EH (cell line): Measurements from ENCODE around the gene BMP6.

Experiments used
- DNase-seq: peaks from one replicate; pipeline ENCODE4 v3.0.0-alpha.2; 2015; ENCODE audit warnings: low read depth

Gene BMP6

GRCh38 chr6:7905416-7905815, 179.5 kb downstream of the BMP6 start:
- no peak for DNase-seq

- no peak for DNase-seq
Observed at GRCh38 chr6:7906741-7907140, 180.8 kb downstream of the BMP6 start.

DNA sequence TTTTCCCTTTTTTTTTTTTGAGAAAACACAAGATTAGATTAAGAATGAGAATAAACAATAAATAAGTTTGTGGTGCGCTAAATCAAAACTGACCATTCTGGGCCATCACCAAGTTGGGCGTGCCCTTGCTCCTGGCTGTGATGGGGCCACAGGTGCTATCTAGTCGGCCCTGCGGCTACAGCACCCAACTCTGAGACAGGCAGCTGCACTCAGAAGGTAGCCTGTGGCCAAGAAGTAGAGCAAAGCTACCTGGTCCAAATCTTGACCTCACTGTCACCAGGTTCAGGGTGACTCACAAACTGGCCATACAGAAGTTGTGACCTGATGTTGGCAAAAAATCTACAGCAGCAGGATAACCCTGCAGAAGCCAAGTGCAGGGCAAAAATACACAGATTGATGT, 181.3 kb downstream of the BMP6 start:
- no peak for DNase-seq

DNA sequence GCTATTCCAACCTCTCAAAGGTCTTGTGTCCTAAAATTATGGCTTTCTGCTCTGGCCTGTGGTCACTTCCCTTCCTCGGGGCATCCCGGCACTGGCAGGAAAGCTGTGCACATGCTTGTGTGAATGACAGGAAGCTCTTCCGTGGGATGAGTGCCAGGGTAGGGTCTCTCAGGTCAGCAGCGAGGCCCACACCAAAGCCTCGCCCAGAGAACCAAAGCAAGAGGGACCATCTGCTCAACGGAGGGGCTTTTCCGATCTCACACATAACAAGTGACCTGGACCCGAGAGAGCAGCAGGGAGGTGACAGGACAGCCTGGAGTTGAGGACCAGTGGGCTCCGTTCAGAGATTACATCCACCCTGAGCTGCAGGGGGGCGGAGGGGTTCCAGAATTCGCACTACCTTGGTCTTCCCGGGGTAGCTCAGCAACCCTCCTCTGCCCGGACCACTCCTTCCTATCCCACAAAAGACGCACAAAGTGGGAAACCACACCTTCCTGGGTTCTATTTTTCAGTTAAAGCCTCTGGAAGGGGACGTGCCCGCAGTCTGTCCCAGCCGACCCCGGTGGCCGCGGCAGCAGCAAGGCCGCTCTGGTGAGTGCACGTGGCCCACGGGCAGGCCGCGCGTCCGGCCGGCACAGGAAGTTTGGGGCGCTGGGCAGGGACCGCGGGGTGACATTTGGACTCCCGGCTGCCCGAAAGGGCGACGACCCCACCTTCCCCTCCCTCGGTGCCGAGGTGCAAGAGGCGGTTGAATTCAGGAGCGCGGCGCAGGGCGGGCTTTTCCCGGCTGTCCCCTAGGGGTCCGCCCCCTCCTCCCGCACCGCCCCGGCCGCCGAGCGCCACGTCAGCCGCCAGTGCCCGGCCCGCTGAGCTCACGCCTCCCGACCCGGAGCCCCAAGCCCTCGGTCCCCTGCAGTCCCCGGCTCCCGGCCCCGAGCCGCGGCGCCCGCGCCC, 183.7 kb downstream of the BMP6 start:
- DNase-seq: peak; percentile 63

GRCh38 chr6:7910298-7910653, 184.4 kb downstream of the BMP6 start:
- no peak for DNase-seq

- peak; percentile 80 for DNase-seq
Observed at GRCh38 chr6:7910654-7911344, 184.9 kb downstream of the BMP6 start, which contains the start of gene TXNDC5. TSS of gene TXNDC5 (minus strand) at chr6:7910788. CDS start at chr6:7910776, 12 bp downstream.

DNA sequence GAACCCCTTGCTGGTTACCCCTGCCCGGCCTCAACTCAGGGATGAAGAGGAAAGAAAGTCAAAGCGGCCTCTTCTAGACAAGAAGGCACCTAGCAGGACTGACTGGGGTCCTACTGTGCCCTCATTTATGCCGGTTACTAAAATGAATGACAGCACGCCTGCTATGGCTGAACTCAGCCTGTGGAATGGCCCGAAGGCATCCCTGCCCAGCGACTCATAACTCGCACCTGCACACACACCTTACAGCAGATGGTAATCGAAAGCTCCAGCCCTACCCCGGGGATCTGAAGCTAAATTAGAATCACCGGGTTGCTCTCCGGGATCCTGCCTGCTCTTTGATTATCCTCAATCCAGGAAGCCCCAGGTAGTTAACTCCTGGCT, 185.4 kb downstream of the BMP6 start:
- no peak for DNase-seq

- DNase-seq: no peak
Observed at GRCh38 chr6:7912024-7912423, 186.1 kb downstream of the BMP6 start.

- no peak for DNase-seq
Observed at GRCh38 chr6:7912736-7913517, 187.0 kb downstream of the BMP6 start.

GRCh38 chr6:7914311-7914710, 188.4 kb downstream of the BMP6 start:
- DNase-seq: no peak

DNA sequence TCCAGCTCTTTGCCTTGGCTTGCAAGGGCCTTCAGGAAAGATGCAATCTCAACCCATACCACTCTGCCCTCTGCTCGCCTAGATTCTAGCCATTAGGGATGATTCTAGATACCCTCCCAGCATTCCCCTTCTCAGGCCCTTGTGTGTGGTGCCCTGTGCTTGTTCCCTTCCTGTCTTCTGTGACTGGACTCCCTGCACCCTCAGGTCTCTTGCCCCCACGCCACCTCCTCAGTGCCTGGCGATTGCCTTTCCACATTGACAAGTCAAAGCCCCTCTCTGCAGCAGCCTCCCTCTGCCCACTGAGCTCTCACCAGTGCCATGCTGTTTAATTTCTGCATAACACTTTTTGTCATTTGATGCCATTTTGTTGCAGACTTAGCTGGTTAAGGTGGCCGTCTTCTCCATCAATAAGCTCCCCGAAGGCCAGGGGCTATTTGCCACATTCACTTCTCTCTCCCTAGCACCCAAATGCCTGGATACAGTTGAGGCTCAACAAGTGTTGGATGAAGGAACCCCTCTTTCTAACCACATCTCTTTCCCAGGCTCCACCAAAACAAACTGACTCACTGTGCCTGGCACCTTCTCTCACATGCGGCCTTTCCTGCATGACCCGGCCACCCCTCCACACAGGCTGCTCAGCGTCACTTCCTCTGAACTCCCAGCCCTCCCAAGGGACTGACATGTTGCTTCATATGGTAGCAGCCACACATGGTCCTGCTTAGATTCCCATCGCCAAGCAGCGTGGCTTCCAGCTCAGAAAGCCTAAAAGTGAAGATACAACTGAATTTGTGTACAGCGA, 189.3 kb downstream of the BMP6 start:
- peak; percentile 70 for DNase-seq

DNA sequence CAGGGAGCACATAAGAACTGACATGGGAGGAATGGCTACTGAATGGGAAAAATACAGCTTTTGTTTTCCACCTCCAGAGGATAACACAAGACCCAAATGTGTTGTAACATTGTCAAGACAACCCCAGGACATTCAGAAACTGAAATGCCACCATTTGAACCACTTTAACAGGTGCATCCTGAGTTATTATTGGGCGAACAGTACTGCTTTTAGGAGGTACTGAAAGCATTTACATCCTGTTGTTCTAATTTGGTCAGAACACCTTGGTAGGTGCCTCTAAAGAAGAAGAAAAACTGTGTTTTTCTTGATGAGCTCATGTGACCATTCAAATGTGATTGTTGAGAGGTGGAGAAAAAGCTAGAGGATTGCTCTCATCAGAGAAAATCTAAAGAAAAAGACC, 191.1 kb downstream of the BMP6 start:
- no peak for DNase-seq

- no peak for DNase-seq
Observed at GRCh38 chr6:7917729-7918128, 191.8 kb downstream of the BMP6 start.

- DNase-seq: no peak
Observed at GRCh38 chr6:7918403-7918802, 192.5 kb downstream of the BMP6 start.

- no peak for DNase-seq
Observed at GRCh38 chr6:7919871-7920270, 194.0 kb downstream of the BMP6 start.

GRCh38 chr6:7920425-7920824, 194.5 kb downstream of the BMP6 start:
- no peak for DNase-seq

GRCh38 chr6:7921046-7921445, 195.1 kb downstream of the BMP6 start:
- no peak for DNase-seq

DNA sequence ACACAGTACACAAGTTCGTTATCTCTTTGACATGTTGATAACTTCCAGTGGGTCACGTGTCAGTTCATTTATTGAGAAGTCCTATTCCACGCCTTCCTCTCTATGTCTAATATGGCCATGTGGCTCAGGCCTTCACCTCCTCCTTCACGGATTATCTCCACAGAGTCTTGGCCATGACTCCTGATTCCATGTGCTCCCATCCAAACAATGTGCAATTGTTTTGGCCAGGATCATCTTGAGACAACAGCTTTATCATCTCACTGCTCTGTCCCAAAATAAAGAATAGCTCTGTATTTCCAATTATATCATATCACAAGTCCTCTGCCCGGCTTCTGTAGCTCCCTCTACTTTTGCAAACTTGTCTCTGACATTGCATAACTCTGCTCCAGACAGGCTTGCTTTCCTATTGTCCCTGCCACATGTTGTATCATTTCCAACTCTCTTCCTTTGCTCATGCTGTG, 195.8 kb downstream of the BMP6 start:
- DNase-seq: no peak

DNA sequence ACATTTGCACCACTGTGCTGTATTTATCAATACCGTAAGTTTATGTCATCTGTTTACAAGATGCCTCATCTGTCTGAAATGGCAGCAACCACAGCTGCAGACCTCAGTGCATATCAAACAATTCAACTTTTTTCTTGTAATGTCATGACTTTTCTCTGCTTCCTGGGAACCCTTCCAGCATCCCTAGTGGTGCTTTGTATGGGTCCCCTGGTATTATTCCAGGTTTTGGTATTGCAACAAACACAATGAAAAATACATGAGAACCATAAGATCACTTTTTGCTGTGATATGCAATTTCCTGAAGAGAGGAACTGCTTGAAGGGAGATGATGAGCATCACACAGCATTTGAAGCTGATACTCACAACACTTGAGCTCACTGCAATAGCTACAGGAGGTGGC, 196.7 kb downstream of the BMP6 start:
- no peak for DNase-seq

GRCh38 chr6:7924867-7925266, 199.0 kb downstream of the BMP6 start:
- no peak for DNase-seq
